ENCODE results near the gene EYA4.

DNA sequence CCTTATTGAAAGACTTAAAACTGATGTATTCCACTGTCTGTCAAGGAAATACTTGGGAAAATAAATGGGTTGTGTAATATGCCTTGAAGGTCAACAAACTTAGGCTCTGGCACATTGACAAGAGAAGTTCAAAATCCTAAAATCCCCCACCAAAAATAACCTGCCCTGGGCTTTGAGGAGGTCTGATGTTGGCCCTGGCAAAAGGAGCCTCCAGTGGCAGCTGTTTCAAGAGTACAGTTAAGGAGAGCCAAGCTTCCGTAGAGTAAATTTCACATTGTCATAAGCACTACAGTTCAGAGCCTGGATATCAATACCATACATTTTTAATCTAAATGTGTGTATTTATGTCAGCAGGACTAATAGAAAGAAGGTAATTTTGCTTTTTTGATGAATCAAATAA, 282.7 kb downstream of the EYA4 start:
- TF ChIP-seq, protein P1, sequence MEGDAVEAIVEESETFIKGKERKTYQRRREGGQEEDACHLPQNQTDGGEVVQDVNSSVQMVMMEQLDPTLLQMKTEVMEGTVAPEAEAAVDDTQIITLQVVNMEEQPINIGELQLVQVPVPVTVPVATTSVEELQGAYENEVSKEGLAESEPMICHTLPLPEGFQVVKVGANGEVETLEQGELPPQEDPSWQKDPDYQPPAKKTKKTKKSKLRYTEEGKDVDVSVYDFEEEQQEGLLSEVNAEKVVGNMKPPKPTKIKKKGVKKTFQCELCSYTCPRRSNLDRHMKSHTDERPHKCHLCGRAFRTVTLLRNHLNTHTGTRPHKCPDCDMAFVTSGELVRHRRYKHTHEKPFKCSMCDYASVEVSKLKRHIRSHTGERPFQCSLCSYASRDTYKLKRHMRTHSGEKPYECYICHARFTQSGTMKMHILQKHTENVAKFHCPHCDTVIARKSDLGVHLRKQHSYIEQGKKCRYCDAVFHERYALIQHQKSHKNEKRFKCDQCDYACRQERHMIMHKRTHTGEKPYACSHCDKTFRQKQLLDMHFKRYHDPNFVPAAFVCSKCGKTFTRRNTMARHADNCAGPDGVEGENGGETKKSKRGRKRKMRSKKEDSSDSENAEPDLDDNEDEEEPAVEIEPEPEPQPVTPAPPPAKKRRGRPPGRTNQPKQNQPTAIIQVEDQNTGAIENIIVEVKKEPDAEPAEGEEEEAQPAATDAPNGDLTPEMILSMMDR (conservative IDR thresholded peaks at IDR 0.05; ENCODE audit: low read length), result no peak
- TF ChIP-seq EZH2phosphoT487 (IDR thresholded peaks at IDR 0.05; ENCODE audit: borderline replicate concordance, low read depth, low read length), result no peak

Measured in OCI-LY7 (cell line).